HUES6 (cell line): Measurements from ENCODE around the gene GDF2.

Experiments used
- H3K27ac ChIP-seq: 2 replicates; pipeline ENCODE4 v1.7.0; 2013; ENCODE audit warnings: low read depth, mild to moderate bottlenecking, low read length, inconsistent platforms
- H3K27me3 ChIP-seq: 2 replicates; pipeline ENCODE4 v1.6.1; 2013; ENCODE audit warnings: low read length; ENCODE audit not compliant: control insufficient read depth, insufficient read depth
- H3K36me3 ChIP-seq: 2 replicates; pipeline ENCODE4 v1.6.1; 2013; ENCODE audit warnings: low read length; ENCODE audit not compliant: control insufficient read depth, insufficient read depth
- H3K4me1 ChIP-seq: 2 replicates; pipeline ENCODE4 v1.6.1; 2013; ENCODE audit warnings: low read length; ENCODE audit not compliant: control insufficient read depth, insufficient read depth
- H3K4me3 ChIP-seq: 2 replicates; pipeline ENCODE4 v1.5.1; 2013; ENCODE audit warnings: low read depth, low read length
- H3K9ac ChIP-seq: one replicate; pipeline ENCODE4 v1.6.1; 2013; ENCODE audit warnings: mild to moderate bottlenecking, low read length
- H3K9me3 ChIP-seq: 2 replicates; pipeline ENCODE4 v1.6.1; 2013; ENCODE audit warnings: low read depth, low read length; ENCODE audit not compliant: control insufficient read depth, insufficient read depth

Gene GDF2

GRCh38 chr10:47371629-47372485 lies 49.6 kb downstream of the GDF2 start:
- Histone ChIP-seq H3K4me3 (no peak overlapping the region), H3K36me3 (peaks cover 5% of the 10 kb centered on the region; the same call in 1 of the 2 replicates), H3K9ac (no peak overlapping the region), H3K27me3 (no peaks in the 10 kb centered on the region), H3K9me3 (no peaks in the 10 kb centered on the region), H3K27ac (no peak overlapping the region), H3K4me1 (peaks cover 12% of the 10 kb centered on the region; the same call in 1 of the 2 replicates)

- Histone ChIP-seq H3K36me3 (0 out of 2 replicates have a peak, but pooled peaks cover 4% of the 10 kb centered on the region), H3K9me3 (no peaks in the 10 kb centered on the region), H3K4me1 (peaks cover 12% of the 10 kb centered on the region; the same call in 1 of the 2 replicates), H3K27me3 (no peaks in the 10 kb centered on the region), H3K4me3 (no peak overlapping the region), H3K27ac (no peak overlapping the region), H3K9ac (no peak overlapping the region)
Observed at GRCh38 chr10:47372726-47373125, 50.5 kb downstream of the GDF2 start.

GRCh38 chr10:47374611-47375536 lies 52.6 kb downstream of the GDF2 start:
- Histone ChIP-seq H3K27ac (no peak overlapping the region), H3K9ac (no peak overlapping the region), H3K27me3 (peaks cover 2% of the 10 kb centered on the region; the same call in 1 of the 2 replicates), H3K4me1 (peaks cover 12% of the 10 kb centered on the region; the same call in 1 of the 2 replicates), H3K4me3 (no peak overlapping the region), H3K9me3 (no peaks in the 10 kb centered on the region), H3K36me3 (no peaks in the 10 kb centered on the region)

GRCh38 chr10:47376522-47377220 lies 54.4 kb downstream of the GDF2 start:
- H3K27me3 ChIP-seq, result peaks cover 12% of the 10 kb centered on the region; the same call in 1 of the 2 replicates
- H3K4me3 ChIP-seq, result no peak overlapping the region
- no peaks in the 10 kb centered on the region for H3K36me3 ChIP-seq
- H3K9me3 ChIP-seq, result no peaks in the 10 kb centered on the region
- H3K27ac ChIP-seq, result no peak overlapping the region
- no peak overlapping the region for H3K9ac ChIP-seq
- peaks cover 12% of the 10 kb centered on the region; the same call in 1 of the 2 replicates for H3K4me1 ChIP-seq
